ENCODE data around the gene TP53I11.

Gene TP53I11

DNA sequence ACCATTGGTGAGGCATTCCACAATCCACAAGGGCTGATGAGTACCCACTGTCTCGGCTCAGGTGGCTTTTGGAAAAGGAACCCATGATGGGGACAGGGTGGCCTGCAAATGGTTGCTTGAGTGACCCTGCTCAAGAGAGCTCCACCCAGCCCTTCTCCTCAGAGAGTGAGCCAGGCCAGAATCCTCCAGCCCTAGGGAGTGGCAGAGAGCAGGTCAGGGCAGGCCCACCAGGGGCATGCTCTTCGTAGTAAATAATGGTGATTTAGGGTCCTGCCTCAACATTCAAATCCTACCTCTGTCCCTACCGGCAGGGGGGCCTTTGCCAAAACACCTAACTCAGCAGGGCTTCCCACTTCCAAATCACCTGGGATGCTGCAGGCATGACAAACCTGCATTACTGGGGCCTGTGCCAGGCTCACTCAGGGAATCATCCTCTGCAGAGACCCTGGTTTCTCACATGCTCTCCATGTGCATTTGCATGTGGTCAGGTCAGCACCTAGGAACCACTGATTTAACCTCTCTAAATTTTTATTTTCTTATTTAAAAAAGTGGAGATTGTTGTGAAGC, 17.3 kb upstream of the TP53I11 start:
- no peak overlapping the region for H3K4me3 ChIP-seq (ENCODE audit: low read length)
- no peak for DNase-seq (ENCODE audit: low read depth)
- TF ChIP-seq, protein P1, sequence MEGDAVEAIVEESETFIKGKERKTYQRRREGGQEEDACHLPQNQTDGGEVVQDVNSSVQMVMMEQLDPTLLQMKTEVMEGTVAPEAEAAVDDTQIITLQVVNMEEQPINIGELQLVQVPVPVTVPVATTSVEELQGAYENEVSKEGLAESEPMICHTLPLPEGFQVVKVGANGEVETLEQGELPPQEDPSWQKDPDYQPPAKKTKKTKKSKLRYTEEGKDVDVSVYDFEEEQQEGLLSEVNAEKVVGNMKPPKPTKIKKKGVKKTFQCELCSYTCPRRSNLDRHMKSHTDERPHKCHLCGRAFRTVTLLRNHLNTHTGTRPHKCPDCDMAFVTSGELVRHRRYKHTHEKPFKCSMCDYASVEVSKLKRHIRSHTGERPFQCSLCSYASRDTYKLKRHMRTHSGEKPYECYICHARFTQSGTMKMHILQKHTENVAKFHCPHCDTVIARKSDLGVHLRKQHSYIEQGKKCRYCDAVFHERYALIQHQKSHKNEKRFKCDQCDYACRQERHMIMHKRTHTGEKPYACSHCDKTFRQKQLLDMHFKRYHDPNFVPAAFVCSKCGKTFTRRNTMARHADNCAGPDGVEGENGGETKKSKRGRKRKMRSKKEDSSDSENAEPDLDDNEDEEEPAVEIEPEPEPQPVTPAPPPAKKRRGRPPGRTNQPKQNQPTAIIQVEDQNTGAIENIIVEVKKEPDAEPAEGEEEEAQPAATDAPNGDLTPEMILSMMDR (IDR thresholded peaks at IDR 0.05; ENCODE audit: insufficient read depth, low read depth, low read length, missing control alignments), result no peak

DNA sequence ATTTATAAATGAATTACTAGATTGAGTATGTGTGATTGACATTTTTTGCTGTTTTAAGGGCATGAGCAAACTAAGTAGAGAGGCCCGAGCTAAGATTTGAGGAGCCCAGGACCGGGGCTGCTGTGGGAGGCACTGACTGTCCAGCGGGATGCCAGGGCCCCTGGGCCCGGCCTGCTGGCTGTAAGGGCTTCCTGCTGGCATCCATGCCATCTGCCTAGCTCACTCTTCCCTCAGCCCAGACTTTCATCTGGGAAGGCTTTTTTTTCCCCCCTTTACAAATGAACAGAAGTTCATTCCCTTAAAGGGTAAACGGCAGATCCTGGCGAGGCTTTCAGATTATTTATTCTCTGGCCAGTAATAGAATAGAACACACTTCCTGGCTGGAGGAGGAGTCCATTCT, 16.0 kb upstream of the TP53I11 start:
- no peak overlapping the region for H3K4me3 ChIP-seq (ENCODE audit: low read length)
- DNase-seq (ENCODE audit: low read depth), result no peak
- TF ChIP-seq, protein P1 (IDR thresholded peaks at IDR 0.05; ENCODE audit: insufficient read depth, low read depth, low read length, missing control alignments), result no peak

DNA sequence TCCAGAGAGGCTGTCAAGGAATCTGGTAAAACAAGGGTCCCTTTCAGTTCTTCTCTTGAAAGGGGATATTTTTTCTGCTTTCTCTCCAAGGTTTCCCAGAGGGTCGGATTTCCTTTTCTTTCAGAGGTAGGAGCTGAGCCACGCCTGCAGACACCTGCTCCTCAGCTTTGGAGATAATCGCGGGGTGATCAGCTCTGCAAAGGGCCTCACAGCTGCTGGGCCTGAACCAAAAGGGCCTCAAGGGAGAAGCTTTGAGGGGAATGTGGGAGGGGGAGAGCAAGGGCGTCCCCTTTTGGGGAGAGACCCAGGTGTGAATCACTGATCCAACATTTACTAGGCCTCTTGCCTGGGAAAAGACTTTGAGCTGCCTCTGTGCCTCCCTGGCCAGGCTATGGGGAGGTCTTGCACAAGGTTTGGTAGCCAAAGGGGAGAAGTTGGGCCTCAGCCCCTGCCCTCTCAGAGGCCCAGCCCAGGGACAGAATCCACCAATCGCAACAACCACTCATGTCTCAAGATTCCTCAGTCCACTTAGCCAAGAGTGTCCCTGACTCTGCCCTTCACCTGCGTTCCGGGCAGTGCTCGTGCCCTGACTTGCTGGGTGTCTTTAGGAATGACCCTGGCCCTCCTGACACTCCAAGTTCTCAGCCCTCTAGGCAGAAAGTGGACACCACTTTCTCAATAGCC, 14.0 kb upstream of the TP53I11 start:
- TF ChIP-seq, protein P1 (IDR thresholded peaks at IDR 0.05; ENCODE audit: insufficient read depth, low read depth, low read length, missing control alignments), result no peak
- no peak for DNase-seq (ENCODE audit: low read depth)
- no peak overlapping the region for H3K4me3 ChIP-seq (ENCODE audit: low read length)

DNA sequence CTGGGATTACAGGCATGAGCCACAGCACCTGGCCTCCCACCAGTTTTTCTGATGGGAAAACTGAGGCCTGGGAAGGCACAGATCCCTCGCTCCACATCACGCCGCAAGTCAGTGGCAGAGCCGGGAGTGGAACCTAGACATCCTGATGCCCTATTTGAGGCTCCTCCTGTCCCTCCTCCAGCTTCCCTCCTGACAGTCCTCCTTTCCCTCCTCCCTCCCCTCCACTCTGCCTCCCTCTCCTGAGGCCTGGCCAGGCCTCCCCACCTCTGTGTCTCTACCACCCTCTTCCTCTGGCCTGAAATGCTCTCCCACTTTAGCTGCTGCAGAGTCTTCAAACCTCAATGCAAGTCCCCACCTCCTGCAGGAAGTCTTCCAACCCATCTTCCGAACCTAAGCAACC, 13.3 kb upstream of the TP53I11 start:
- DNase-seq (ENCODE audit: low read depth), result no peak
- TF ChIP-seq, protein P1 (IDR thresholded peaks at IDR 0.05; ENCODE audit: insufficient read depth, low read depth, low read length, missing control alignments), result no peak

DNA sequence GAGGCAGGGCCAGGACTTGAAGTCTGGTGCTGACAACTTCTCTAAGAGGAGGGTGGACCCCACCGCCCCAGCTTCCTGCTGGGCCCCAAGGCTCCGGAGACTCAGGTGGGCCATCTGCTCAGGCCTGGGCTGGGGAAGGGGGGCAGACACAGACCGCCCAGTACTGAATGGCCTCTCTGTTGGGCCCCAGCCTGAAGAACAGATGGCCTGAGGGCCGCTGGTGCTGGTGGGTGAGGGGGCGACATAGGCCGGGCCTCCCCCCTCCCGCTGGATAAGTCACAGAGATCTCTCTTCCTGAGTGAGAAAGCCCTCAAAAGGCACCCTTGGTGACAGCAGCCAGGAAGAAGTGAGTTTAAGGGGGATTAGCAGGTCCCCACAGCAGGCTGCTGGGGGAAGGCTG, 12.5 kb upstream of the TP53I11 start:
- TF ChIP-seq, protein P1 (IDR thresholded peaks at IDR 0.05; ENCODE audit: insufficient read depth, low read depth, low read length, missing control alignments), result no peak
- no peak overlapping the region for H3K4me3 ChIP-seq (ENCODE audit: low read length)
- DNase-seq (ENCODE audit: low read depth), result no peak

More for the DNA sequence above, 13.3 kb upstream of the TP53I11 start:
- H3K4me3 ChIP-seq (ENCODE audit: low read length), result no peak overlapping the region

DNA sequence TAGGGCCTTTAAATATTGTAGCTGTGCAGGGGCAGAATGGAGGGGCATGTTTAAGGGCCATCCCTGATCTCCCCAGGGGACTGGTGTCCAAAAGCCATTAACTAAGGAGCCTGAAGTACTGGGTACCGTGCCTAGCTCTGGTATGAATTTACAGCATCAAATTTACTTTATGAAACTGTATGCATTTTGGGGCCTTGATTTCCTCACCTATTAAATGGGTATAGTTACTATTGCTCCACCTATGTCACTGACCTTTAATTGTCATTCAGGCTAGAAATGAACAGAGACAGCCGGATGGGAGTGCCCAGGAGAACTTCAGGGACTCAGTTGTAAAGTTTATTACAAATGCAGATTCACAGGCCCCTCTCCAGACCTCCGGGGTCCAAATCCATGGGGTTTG, 11.8 kb upstream of the TP53I11 start:
- H3K4me3 ChIP-seq (ENCODE audit: low read length), result no peak overlapping the region
- DNase-seq (ENCODE audit: low read depth), result no peak
- TF ChIP-seq, protein P1 (IDR thresholded peaks at IDR 0.05; ENCODE audit: insufficient read depth, low read depth, low read length, missing control alignments), result no peak
